Loucy (cell line): ENCODE data around the gene SND1.

Experiments used
- H2AFZ ChIP-seq: fragments of 200-600 bp; sonication (generic); 2 replicates; pipeline ENCODE4 v1.6.0; 2016; ENCODE audit warnings: antibody characterized with exemption, mild to moderate bottlenecking, low read length, moderate library complexity
- H3F3A ChIP-seq: fragments of 200-600 bp; 2 replicates; pipeline ENCODE4 v1.6.0; 2016; ENCODE audit warnings: antibody characterized with exemption, low read depth, mild to moderate bottlenecking
- H3K27me3 ChIP-seq: fragments of 200-600 bp; sonication (generic); 2 replicates; pipeline ENCODE4 v1.6.1; 2014; ENCODE audit warnings: low read length, mild to moderate bottlenecking; ENCODE audit not compliant: insufficient read depth, poor library complexity, severe bottlenecking
- H3K36me3 ChIP-seq: fragments of 200-600 bp; sonication (generic); 2 replicates; pipeline ENCODE4 v1.6.1; 2016; ENCODE audit warnings: low read length; ENCODE audit not compliant: insufficient read depth
- H3K4me1 ChIP-seq: fragments of 200-600 bp; sonication (generic); 2 replicates; pipeline ENCODE4 v1.5.1; 2014; ENCODE audit warnings: low read length, mild to moderate bottlenecking; ENCODE audit not compliant: insufficient read depth, poor library complexity, severe bottlenecking
- H3K4me2 ChIP-seq: fragments of 200-600 bp; sonication (generic); 2 replicates; pipeline ENCODE4 v1.6.0; 2014; ENCODE audit warnings: antibody characterized with exemption, low read length, low read depth, mild to moderate bottlenecking; ENCODE audit not compliant: poor library complexity, severe bottlenecking
- H3K4me3 ChIP-seq: fragments of 200-600 bp; sonication (generic); 2 replicates; pipeline ENCODE4 v1.5.1; 2014; ENCODE audit warnings: low read length, mild to moderate bottlenecking, mixed read lengths; ENCODE audit not compliant: poor library complexity, severe bottlenecking
- H3K79me2 ChIP-seq: fragments of 200-600 bp; sonication (generic); 2 replicates; pipeline ENCODE4 v1.6.1; 2014; ENCODE audit warnings: low read length; ENCODE audit not compliant: insufficient read depth
- H3K9ac ChIP-seq: fragments of 200-600 bp; sonication (generic); 2 replicates; pipeline ENCODE4 v1.6.0; 2014; ENCODE audit warnings: mild to moderate bottlenecking, low read depth, low read length, moderate library complexity; ENCODE audit not compliant: poor library complexity, severe bottlenecking
- H3K9me2 ChIP-seq: fragments of 200-600 bp; sonication (generic); replicated peaks from 2 replicates; pipeline ENCODE4 v1.6.1; 2016; ENCODE audit warnings: low read depth, low read length, mixed read lengths
- H3K9me3 ChIP-seq: fragments of 200-600 bp; sonication (generic); 2 replicates; pipeline ENCODE4 v1.6.1; 2014; ENCODE audit warnings: mild to moderate bottlenecking, antibody characterized with exemption, low read length, low read depth; ENCODE audit not compliant: insufficient read depth
- H4K20me1 ChIP-seq: fragments of 200-600 bp; sonication (generic); 2 replicates; pipeline ENCODE4 v1.6.0; 2014; ENCODE audit warnings: antibody characterized with exemption, low read length, mild to moderate bottlenecking; ENCODE audit not compliant: insufficient read depth, poor library complexity, severe bottlenecking
- CTCF ChIP-seq: fragments of 200-600 bp; sonication (generic); conservative IDR thresholded peaks from 2 replicates; pipeline ENCODE4 v1.5.1; 2014; ENCODE audit warnings: mild to moderate bottlenecking, antibody characterized with exemption, low read length
- EZH2phosphoT487 ChIP-seq: fragments of 200-600 bp; IDR thresholded peaks from 2 replicates; pipeline ENCODE4 v1.6.1; 2018; ENCODE audit warnings: antibody characterized with exemption, mild to moderate bottlenecking, moderate library complexity, borderline replicate concordance

The SND1 gene

GRCh38 chr7:128141683-128142195 is 489.7 kb downstream of the SND1 start:
- H3K4me2 ChIP-seq, result no peak overlapping the region
- H3K36me3 ChIP-seq, result no peaks in the 10 kb centered on the region
- no peaks in the 10 kb centered on the region for H3K27me3 ChIP-seq
- H3K4me3 ChIP-seq, result no peak overlapping the region
- no peaks in the 10 kb centered on the region for H4K20me1 ChIP-seq
- no peak overlapping the region for H2AFZ ChIP-seq
- no peak overlapping the region for H3K9ac ChIP-seq
- no peaks in the 10 kb centered on the region for H3K9me3 ChIP-seq
- H3K4me1 ChIP-seq, result no peaks in the 10 kb centered on the region
- H3F3A ChIP-seq, result no peaks in the 10 kb centered on the region
- no peaks in the 10 kb centered on the region for H3K9me2 ChIP-seq
- no peak for TF ChIP-seq CTCF
- TF ChIP-seq EZH2phosphoT487, result no peak
- H3K79me2 ChIP-seq, result no peaks in the 10 kb centered on the region
